ENCODE data around the gene SARDH.

SARDH gene

GRCh38 chr9:133763272-133764183 is 25.4 kb upstream of the SARDH start:
- TF ChIP-seq TAF1 (IDR thresholded peaks at IDR 0.05; ENCODE audit: borderline replicate concordance, low read depth, low read length) (no peak), POLR2A (IDR thresholded peaks at IDR 0.05; ENCODE audit: low read depth, low read length) (no peak), POLR2AphosphoS5 (IDR thresholded peaks at IDR 0.05; ENCODE audit: low read depth, low read length) (no peak)
- no peak for DNase-seq (ENCODE audit: insufficient read length)
- no peak for FAIRE-seq

DNA sequence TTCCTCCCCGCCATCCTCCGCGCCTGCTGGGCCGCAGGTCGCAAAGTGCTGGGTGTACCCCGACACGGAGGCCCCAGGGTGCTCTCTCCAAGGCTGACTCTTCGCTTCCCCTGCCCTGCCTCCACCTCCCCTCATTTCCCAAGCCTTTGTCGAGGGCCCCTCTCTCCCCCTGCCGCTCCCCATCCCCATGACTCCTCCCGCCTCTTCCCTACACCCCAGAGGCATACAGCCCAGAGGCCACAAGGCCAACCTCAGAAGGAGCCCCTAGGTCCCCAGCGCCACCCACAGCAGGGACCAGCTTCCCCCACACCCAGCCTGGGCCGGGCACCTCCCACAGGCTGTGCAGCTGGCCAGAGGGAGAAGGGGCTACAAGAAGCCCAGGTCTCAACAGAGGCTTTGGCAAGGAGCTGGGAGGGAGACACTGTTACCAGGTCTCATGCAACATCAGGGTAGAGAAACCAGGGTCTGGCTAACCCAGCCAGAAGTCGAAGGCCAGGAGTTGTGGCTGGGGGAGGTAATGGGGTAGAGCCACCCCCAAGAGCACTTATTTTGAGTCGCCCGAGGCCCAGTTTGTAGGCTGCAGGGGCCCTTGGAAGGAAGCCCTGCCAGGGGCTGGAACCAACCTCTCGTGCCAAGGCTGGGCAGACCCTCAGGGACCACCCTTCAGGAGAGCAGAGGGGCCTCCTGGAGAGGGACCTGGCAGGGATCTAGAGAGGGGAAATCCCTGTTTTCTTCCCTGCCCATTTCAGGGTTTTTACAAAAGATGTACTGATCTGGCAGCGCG is 24.5 kb upstream of the SARDH start:
- FAIRE-seq (no peak), DNase-seq (ENCODE audit: insufficient read length) (no peak)
- no peak for TF ChIP-seq TAF1 (IDR thresholded peaks at IDR 0.05; ENCODE audit: borderline replicate concordance, low read depth, low read length)
- no peak for TF ChIP-seq POLR2A (IDR thresholded peaks at IDR 0.05; ENCODE audit: low read depth, low read length)
- no peak for TF ChIP-seq POLR2AphosphoS5 (IDR thresholded peaks at IDR 0.05; ENCODE audit: low read depth, low read length)

DNA sequence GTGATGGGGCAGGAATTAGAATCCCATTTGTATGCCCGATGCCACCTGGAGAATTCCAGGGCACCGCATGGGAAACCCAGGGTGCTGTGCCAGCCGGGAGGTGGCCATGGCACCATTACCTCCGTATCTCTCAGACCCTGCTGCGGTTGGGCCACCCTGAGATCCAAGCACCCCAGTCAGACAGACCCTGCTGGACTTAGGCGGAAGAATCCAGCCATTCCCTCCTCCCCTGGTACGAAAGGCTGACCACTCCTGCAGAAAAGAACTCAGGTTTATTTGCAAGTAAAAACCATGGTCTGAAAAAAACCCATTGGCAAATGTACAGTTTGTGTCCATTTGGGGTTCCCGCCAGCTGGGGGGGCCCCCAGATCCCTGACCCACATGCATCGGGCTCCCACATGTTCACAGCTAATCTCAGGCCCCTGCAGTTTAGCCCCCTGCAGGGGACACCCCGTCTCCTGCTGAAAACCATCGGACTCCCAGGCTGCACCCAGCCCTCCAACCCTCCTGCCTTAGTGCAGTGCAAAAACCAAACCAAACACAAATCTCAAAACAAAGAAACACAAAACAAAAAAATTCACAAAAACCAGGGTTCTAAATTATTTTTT is 23.6 kb upstream of the SARDH start:
- TF ChIP-seq TAF1 (IDR thresholded peaks at IDR 0.05; ENCODE audit: borderline replicate concordance, low read depth, low read length) (no peak), POLR2A (IDR thresholded peaks at IDR 0.05; ENCODE audit: low read depth, low read length) (no peak), POLR2AphosphoS5 (IDR thresholded peaks at IDR 0.05; ENCODE audit: low read depth, low read length) (no peak)
- FAIRE-seq, result no peak
- no peak for DNase-seq (ENCODE audit: insufficient read length)

- TF ChIP-seq POLR2AphosphoS5 (IDR thresholded peaks at IDR 0.05; ENCODE audit: low read depth, low read length) (no peak), TAF1 (IDR thresholded peaks at IDR 0.05; ENCODE audit: borderline replicate concordance, low read depth, low read length) (no peak), POLR2A (IDR thresholded peaks at IDR 0.05; ENCODE audit: low read depth, low read length) (no peak)
- no peak for FAIRE-seq
- DNase-seq (ENCODE audit: insufficient read length), result no peak
These were observed 22.6 kb upstream of the SARDH start for GRCh38 chr9:133760713-133761290.

- FAIRE-seq, result no peak
- TF ChIP-seq POLR2A (IDR thresholded peaks at IDR 0.05; ENCODE audit: low read depth, low read length), result no peak
- TF ChIP-seq TAF1 (IDR thresholded peaks at IDR 0.05; ENCODE audit: borderline replicate concordance, low read depth, low read length), result no peak
- no peak for TF ChIP-seq POLR2AphosphoS5 (IDR thresholded peaks at IDR 0.05; ENCODE audit: low read depth, low read length)
- DNase-seq (ENCODE audit: insufficient read length), result no peak
These were observed 21.8 kb upstream of the SARDH start for GRCh38 chr9:133759946-133760345.

DNA sequence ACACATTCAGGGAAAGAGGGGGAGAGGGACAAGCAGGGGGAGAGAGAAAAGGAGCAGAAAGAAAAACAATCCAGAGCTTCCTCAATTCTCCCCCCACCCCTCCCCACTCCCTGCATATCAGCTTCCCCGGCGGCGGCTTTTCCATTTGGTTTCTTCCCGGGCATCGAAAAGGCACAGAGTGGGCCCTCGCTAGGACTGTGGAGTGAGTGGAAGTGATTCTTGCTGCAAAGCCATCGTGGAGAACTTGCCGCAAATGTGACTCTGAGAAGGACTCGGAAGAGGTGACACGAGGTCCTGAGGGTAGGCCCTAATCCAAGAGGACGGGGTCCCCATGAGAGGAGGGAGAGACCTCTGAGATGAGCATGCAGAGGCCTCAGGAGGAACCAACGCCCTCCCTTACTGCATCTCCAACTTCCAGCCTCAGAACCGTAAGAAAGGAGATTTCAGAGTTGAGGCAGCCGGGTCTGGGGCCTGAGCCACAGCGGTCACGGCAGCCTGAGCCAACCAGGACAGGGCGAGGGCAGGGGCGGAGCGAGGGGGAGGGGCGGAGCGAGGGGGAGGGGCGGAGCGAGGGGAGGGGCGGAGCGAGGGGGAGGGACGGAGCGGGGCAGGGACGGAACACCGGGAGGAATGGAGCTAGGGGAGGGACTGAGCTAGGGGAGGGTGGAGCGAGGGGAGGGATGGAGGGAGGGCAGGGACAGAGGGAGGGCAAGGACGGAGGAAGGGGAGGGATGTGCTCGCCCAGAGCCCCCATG is 21.2 kb upstream of the SARDH start:
- no peak for FAIRE-seq
- no peak for TF ChIP-seq POLR2AphosphoS5 (IDR thresholded peaks at IDR 0.05; ENCODE audit: low read depth, low read length)
- TF ChIP-seq TAF1 (IDR thresholded peaks at IDR 0.05; ENCODE audit: borderline replicate concordance, low read depth, low read length), result no peak
- TF ChIP-seq POLR2A (IDR thresholded peaks at IDR 0.05; ENCODE audit: low read depth, low read length), result no peak
- DNase-seq (ENCODE audit: insufficient read length), result no peak

- DNase-seq (ENCODE audit: insufficient read length) (no peak), FAIRE-seq (no peak)
- TF ChIP-seq TAF1 (IDR thresholded peaks at IDR 0.05; ENCODE audit: borderline replicate concordance, low read depth, low read length) (no peak), POLR2A (IDR thresholded peaks at IDR 0.05; ENCODE audit: low read depth, low read length) (no peak), POLR2AphosphoS5 (IDR thresholded peaks at IDR 0.05; ENCODE audit: low read depth, low read length) (no peak)
These were observed 20.1 kb upstream of the SARDH start for GRCh38 chr9:133758228-133758627.

- DNase-seq (ENCODE audit: insufficient read length) (no peak), FAIRE-seq (no peak)
- no peak for TF ChIP-seq TAF1 (IDR thresholded peaks at IDR 0.05; ENCODE audit: borderline replicate concordance, low read depth, low read length)
- peak; percentile 17; the same call in 1 of the 2 replicates for TF ChIP-seq POLR2AphosphoS5 (IDR thresholded peaks at IDR 0.05; ENCODE audit: low read depth, low read length)
- TF ChIP-seq POLR2A (IDR thresholded peaks at IDR 0.05; ENCODE audit: low read depth, low read length), result 0 out of 2 replicates have a peak, but pooled peaks have one; percentile 10
These were observed 16.6 kb upstream of the SARDH start for GRCh38 chr9:133754688-133755227.

DNA sequence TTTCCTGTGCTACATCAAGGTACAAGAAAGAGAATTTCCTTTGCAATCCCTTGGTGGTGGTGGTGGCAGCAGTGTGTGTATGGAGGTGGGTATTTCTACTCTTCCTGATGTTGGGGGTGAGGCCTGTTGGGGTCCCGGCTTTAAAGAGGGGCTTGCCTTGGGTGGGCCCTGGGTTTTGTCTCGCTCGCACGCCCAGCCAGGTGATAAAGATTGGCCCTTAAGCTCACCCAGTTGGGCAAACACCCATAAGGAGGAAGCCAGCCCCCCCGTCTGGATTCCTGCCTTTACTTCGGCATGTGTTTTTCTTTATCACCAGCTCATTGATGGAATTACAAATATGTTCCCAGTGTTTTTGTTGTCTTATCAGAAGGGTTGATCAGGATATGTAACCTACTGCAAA is 16.0 kb upstream of the SARDH start:
- no peak for DNase-seq (ENCODE audit: insufficient read length)

More for the DNA sequence above, 16.0 kb upstream of the SARDH start:
- TF ChIP-seq TAF1 (IDR thresholded peaks at IDR 0.05; ENCODE audit: borderline replicate concordance, low read depth, low read length) (no peak), POLR2AphosphoS5 (IDR thresholded peaks at IDR 0.05; ENCODE audit: low read depth, low read length) (no peak), POLR2A (IDR thresholded peaks at IDR 0.05; ENCODE audit: low read depth, low read length) (no peak; the same call in 1 of the 2 replicates)
- no peak for FAIRE-seq
